ENCODE measurements around the gene ADAMTS5. TPM values are rescaled to one million over a fixed set of nuclear protein-coding genes. Genes with fewer than 3 reads are reported as not detected.
A peak's percentile ranks its signal among the peaks of the same experiment; 100 is the strongest.

Gene ADAMTS5
- polyA plus RNA-seq (2013), result 0.16 and 0.24 TPM in 2 replicates

DNA sequence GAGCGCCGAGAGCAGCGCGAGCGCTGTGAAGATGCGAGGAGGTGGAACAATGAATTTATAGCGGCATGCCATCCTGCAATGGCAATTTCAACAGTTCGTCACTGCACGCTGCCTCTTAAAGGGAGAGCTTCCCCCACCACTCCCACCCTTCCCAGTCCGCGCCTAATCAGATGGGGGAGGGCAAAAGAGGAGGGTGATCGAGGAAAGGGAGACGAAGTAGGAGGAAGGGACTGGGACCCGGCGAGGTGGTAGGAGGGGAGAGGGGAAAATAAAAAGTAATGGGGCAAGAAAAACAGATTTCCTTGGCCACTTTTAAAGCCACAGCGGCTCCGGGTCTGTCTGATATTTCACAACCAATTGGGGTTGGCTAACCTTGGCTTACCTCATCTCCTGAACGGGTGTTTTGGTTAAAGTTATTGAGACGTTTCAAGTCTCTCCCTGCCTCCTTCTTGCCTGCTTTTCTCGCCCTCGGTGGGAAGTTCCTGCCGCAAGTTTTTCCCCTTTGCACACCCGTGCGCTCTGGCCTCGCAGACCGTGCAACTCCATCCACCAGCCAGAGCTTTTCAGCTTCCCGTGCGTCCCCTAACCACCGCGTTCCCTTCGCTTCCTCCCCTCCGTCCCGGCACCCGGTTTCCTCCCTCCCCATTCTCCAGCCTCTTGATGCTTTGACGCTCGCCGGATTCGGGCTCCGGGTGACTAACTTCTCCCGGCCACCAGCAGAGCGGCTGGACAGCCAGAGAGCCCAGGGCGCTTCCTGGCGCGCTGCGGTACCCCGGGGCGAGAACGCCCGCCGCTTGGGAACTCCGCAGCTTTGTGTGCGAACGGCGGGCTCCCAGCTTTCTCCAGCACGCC lies at the start of gene ADAMTS5:
ADAMTS5 (minus strand) TSS at position 27 of the 852 bp plus-strand sequence. CDS start 697 bp downstream, outside the sequence.
- Histone ChIP-seq H4K91ac (ENCODE audit: low read depth, low read length) (no peak within 1 kb of the TSS), H2BK12ac (ENCODE audit: low read length) (no peak within 1 kb of the TSS), H3K27me3 (ENCODE audit: insufficient read depth, low read length) (peaks cover 27% of the 10 kb centered on the region), H3K79me1 (ENCODE audit: low read length) (peaks cover 1% of the 10 kb centered on the region), H3K9me3 (ENCODE audit: insufficient read depth, low read depth, low read length) (peaks cover 9% of the 10 kb centered on the region), H4K8ac (ENCODE audit: low read depth, low read length) (peak within 1 kb of the TSS; percentile 42), H3K23ac (ENCODE audit: low read length) (no peak within 1 kb of the TSS), H3K79me2 (ENCODE audit: control insufficient read depth, insufficient read depth, low read length, poor library complexity) (no peaks in the 10 kb centered on the region), H3K4me2 (ENCODE audit: low read length) (peak within 1 kb of the TSS; percentile 99), H3K4ac (ENCODE audit: low read depth, low read length) (no peak within 1 kb of the TSS), H2BK120ac (ENCODE audit: insufficient read depth, low read length, poor library complexity) (peak within 1 kb of the TSS; percentile 25), H3K27ac (ENCODE audit: low read depth, low read length) (no peak within 1 kb of the TSS), H3K4me3 (ENCODE audit: low read depth, low read length) (peak within 1 kb of the TSS; percentile 72), H2AFZ (ENCODE audit: insufficient read depth, low read length, poor library complexity) (peak within 1 kb of the TSS; percentile 66), H3K18ac (ENCODE audit: low read length) (peak within 1 kb of the TSS; percentile 29), H3K36me3 (ENCODE audit: control insufficient read depth in 1 of 2, insufficient read depth in 2 of 2, low read length in 2 of 2) (no peaks in the 10 kb centered on the region), H3K4me1 (ENCODE audit: control insufficient read depth in 1 of 2, insufficient read depth in 2 of 2, low read length in 2 of 2) (peaks cover 9 to 18% of the 10 kb centered on the region in 2 experiments), H3K14ac (ENCODE audit: low read length) (no peak within 1 kb of the TSS), H2AK5ac (ENCODE audit: low read length) (no peak within 1 kb of the TSS), H4K12ac (ENCODE audit: low read depth, low read length) (no peak within 1 kb of the TSS), H2BK5ac (ENCODE audit: low read depth, low read length, poor library complexity) (no peak within 1 kb of the TSS), H3K9ac (ENCODE audit: low read length) (no peak within 1 kb of the TSS)
- peak; percentile 79 to 87 for DNase-seq
- no CpG with 5 or more reads among the region's 55 CpGs for WGBS (ENCODE audit: extremely low coverage, insufficient coverage, insufficient read length)

DNA sequence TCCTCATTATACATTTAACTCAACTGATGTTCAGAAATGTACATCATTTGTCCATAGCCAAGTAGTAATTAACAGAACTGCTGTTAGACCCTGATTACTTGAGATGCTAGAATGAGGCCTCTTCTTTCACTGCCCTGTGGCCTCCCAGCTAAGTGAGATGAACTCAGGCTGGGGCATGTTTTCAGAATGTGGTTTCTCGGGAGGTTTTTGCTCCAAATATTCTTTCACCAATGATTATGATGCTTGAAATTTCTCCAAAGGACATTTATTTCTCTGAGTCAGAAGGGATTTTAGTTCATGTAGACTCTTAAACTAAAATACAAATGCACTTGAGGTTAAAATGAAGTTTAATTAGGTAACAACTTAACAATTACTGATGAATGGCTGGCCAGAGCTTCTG lies 34.6 kb upstream of the ADAMTS5 start:
- H3K18ac ChIP-seq (ENCODE audit: low read length), result no peak overlapping the region
- no CpG with 5 or more reads among the region's 1 CpG for WGBS (ENCODE audit: extremely low coverage, insufficient coverage, insufficient read length)
- H3K4me1 ChIP-seq (ENCODE audit: control insufficient read depth in 1 of 2, insufficient read depth in 2 of 2, low read length in 2 of 2), result no peaks in the 10 kb centered on the region

DNA sequence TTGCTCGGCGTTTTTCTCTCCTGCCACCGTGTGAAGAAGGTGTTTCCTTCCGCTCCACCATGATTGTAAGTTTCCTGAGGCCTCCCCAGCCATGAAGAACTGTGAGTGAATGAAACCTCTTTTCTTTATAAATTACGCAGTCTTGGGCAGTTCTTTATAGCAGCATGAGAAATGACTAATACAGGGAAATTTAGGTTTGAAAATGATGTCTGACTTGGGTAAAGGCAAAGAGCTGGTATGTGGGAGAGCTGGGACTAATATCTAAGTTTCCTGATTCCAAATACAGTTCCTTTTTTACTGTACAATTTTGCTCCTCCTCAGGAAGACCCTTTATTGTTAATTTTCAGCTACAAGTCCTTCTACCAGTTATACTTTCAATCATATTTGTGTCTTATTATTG lies 16.7 kb upstream of the ADAMTS5 start:
- no peak overlapping the region for H4K12ac ChIP-seq (ENCODE audit: low read depth, low read length)
- H2AFZ ChIP-seq (ENCODE audit: insufficient read depth, low read length, poor library complexity), result no peak overlapping the region
- no peak overlapping the region for H2BK12ac ChIP-seq (ENCODE audit: low read length)
- H3K23ac ChIP-seq (ENCODE audit: low read length), result no peak overlapping the region
- H4K91ac ChIP-seq (ENCODE audit: low read depth, low read length), result no peak overlapping the region
- H3K27ac ChIP-seq (ENCODE audit: low read depth, low read length), result no peak overlapping the region
- H3K79me1 ChIP-seq (ENCODE audit: low read length), result no peaks in the 10 kb centered on the region
- no peak overlapping the region for H3K18ac ChIP-seq (ENCODE audit: low read length)
- DNase-seq, result no peak
- no peaks in the 10 kb centered on the region for H3K79me2 ChIP-seq (ENCODE audit: control insufficient read depth, insufficient read depth, low read length, poor library complexity)
- H3K4me1 ChIP-seq (ENCODE audit: control insufficient read depth in 1 of 2, insufficient read depth in 2 of 2, low read length in 2 of 2), result no peaks in the 10 kb centered on the region
- H3K36me3 ChIP-seq (ENCODE audit: control insufficient read depth in 1 of 2, insufficient read depth in 2 of 2, low read length in 2 of 2), result no peaks in the 10 kb centered on the region
- H2BK5ac ChIP-seq (ENCODE audit: low read depth, low read length, poor library complexity), result no peak overlapping the region
- H3K9ac ChIP-seq (ENCODE audit: low read length), result no peak overlapping the region
- no peak overlapping the region for H3K4ac ChIP-seq (ENCODE audit: low read depth, low read length)
- no peaks in the 10 kb centered on the region for H3K27me3 ChIP-seq (ENCODE audit: insufficient read depth, low read length)
- H4K8ac ChIP-seq (ENCODE audit: low read depth, low read length), result no peak overlapping the region
- H3K14ac ChIP-seq (ENCODE audit: low read length), result no peak overlapping the region
- no peak overlapping the region for H3K4me2 ChIP-seq (ENCODE audit: low read length)
- no peaks in the 10 kb centered on the region for H3K9me3 ChIP-seq (ENCODE audit: insufficient read depth, low read depth, low read length)
- no peak overlapping the region for H3K4me3 ChIP-seq (ENCODE audit: low read depth, low read length)
- no peak overlapping the region for H2BK120ac ChIP-seq (ENCODE audit: insufficient read depth, low read length, poor library complexity)
- WGBS (ENCODE audit: extremely low coverage, insufficient coverage, insufficient read length), result no CpG with 5 or more reads among the region's 5 CpGs
- H2AK5ac ChIP-seq (ENCODE audit: low read length), result no peak overlapping the region

More for the DNA sequence above, 34.6 kb upstream of the ADAMTS5 start:
- no peak overlapping the region for H3K9ac ChIP-seq (ENCODE audit: low read length)
- no peak overlapping the region for H3K4me3 ChIP-seq (ENCODE audit: low read depth, low read length)
- H2BK5ac ChIP-seq (ENCODE audit: low read depth, low read length, poor library complexity), result no peak overlapping the region
- H3K27ac ChIP-seq (ENCODE audit: low read depth, low read length), result no peak overlapping the region
- H3K4me2 ChIP-seq (ENCODE audit: low read length), result no peak overlapping the region
- H2BK120ac ChIP-seq (ENCODE audit: insufficient read depth, low read length, poor library complexity), result no peak overlapping the region
- H4K91ac ChIP-seq (ENCODE audit: low read depth, low read length), result no peak overlapping the region
- no peak overlapping the region for H4K12ac ChIP-seq (ENCODE audit: low read depth, low read length)
- no peaks in the 10 kb centered on the region for H3K36me3 ChIP-seq (ENCODE audit: control insufficient read depth in 1 of 2, insufficient read depth in 2 of 2, low read length in 2 of 2)
- no peak overlapping the region for H3K14ac ChIP-seq (ENCODE audit: low read length)
- no peaks in the 10 kb centered on the region for H3K27me3 ChIP-seq (ENCODE audit: insufficient read depth, low read length)
- H3K4ac ChIP-seq (ENCODE audit: low read depth, low read length), result no peak overlapping the region
- no peak overlapping the region for H2BK12ac ChIP-seq (ENCODE audit: low read length)
- no peaks in the 10 kb centered on the region for H3K79me2 ChIP-seq (ENCODE audit: control insufficient read depth, insufficient read depth, low read length, poor library complexity)
- no peak overlapping the region for H2AFZ ChIP-seq (ENCODE audit: insufficient read depth, low read length, poor library complexity)
- no peak overlapping the region for H2AK5ac ChIP-seq (ENCODE audit: low read length)
- no peaks in the 10 kb centered on the region for H3K79me1 ChIP-seq (ENCODE audit: low read length)
- no peak overlapping the region for H3K23ac ChIP-seq (ENCODE audit: low read length)
- H3K9me3 ChIP-seq (ENCODE audit: insufficient read depth, low read depth, low read length), result no peaks in the 10 kb centered on the region
- no peak for DNase-seq
- H4K8ac ChIP-seq (ENCODE audit: low read depth, low read length), result no peak overlapping the region

- no peaks in the 10 kb centered on the region for H3K79me2 ChIP-seq (ENCODE audit: control insufficient read depth, insufficient read depth, low read length, poor library complexity)
- H3K4me1 ChIP-seq (ENCODE audit: control insufficient read depth in 1 of 2, insufficient read depth in 2 of 2, low read length in 2 of 2), result no peaks in the 10 kb centered on the region
- no peak overlapping the region for H3K18ac ChIP-seq (ENCODE audit: low read length)
- no peak overlapping the region for H4K12ac ChIP-seq (ENCODE audit: low read depth, low read length)
- H2AFZ ChIP-seq (ENCODE audit: insufficient read depth, low read length, poor library complexity), result no peak overlapping the region
- H3K14ac ChIP-seq (ENCODE audit: low read length), result no peak overlapping the region
- no peaks in the 10 kb centered on the region for H3K9me3 ChIP-seq (ENCODE audit: insufficient read depth, low read depth, low read length)
- no peak for DNase-seq
- H2BK120ac ChIP-seq (ENCODE audit: insufficient read depth, low read length, poor library complexity), result no peak overlapping the region
- H4K8ac ChIP-seq (ENCODE audit: low read depth, low read length), result no peak overlapping the region
- no peak overlapping the region for H3K9ac ChIP-seq (ENCODE audit: low read length)
- H3K23ac ChIP-seq (ENCODE audit: low read length), result no peak overlapping the region
- no peaks in the 10 kb centered on the region for H3K79me1 ChIP-seq (ENCODE audit: low read length)
- no peak overlapping the region for H2BK5ac ChIP-seq (ENCODE audit: low read depth, low read length, poor library complexity)
- H3K36me3 ChIP-seq (ENCODE audit: control insufficient read depth in 1 of 2, insufficient read depth in 2 of 2, low read length in 2 of 2), result no peaks in the 10 kb centered on the region
- H3K4ac ChIP-seq (ENCODE audit: low read depth, low read length), result no peak overlapping the region
- H3K27ac ChIP-seq (ENCODE audit: low read depth, low read length), result no peak overlapping the region
- H3K4me3 ChIP-seq (ENCODE audit: low read depth, low read length), result no peak overlapping the region
- H2AK5ac ChIP-seq (ENCODE audit: low read length), result no peak overlapping the region
- H3K27me3 ChIP-seq (ENCODE audit: insufficient read depth, low read length), result no peaks in the 10 kb centered on the region
- no CpG with 5 or more reads among the region's 2 CpGs for WGBS (ENCODE audit: extremely low coverage, insufficient coverage, insufficient read length)
- no peak overlapping the region for H4K91ac ChIP-seq (ENCODE audit: low read depth, low read length)
- H2BK12ac ChIP-seq (ENCODE audit: low read length), result no peak overlapping the region
- H3K4me2 ChIP-seq (ENCODE audit: low read length), result no peak overlapping the region
These were observed 15.9 kb upstream of the ADAMTS5 start for GRCh38 chr21:26982767-26983166.

All from trophoblast cell (in vitro differentiated cells and primary cell).